Uterus (tissue), 4 donors: Measurements from ENCODE around the gene NRF1. TPM values are rescaled to one million over a fixed set of nuclear protein-coding genes. Genes with fewer than 3 reads are reported as not detected.

Experiments used
- DNase-seq, 2 donors: peaks; one replicate each; pipeline ENCODE4 v3.0.0-alpha.2; 2019 to 2020
- H3K27ac ChIP-seq, 2 donors: fragments of 200-600 bp; sonication (generic); 1 replicate in 1 of 2; 2 replicates in 1 of 2; pipeline ENCODE4 v1.5.1; 2016 to 2018
- H3K27me3 ChIP-seq, 2 donors: fragments of 200-600 bp; sonication (generic); one replicate each; pipeline ENCODE4 v1.5.1; 2018 to 2019; ENCODE audit warnings: control low read depth in 1 of 2
- H3K36me3 ChIP-seq, 2 donors: fragments of 200-600 bp; sonication (generic); one replicate each; pipeline ENCODE4 v1.5.1; 2019; ENCODE audit warnings: control low read depth in 1 of 2
- H3K4me1 ChIP-seq, 2 donors: fragments of 200-600 bp; sonication (generic); one replicate each; pipeline ENCODE4 v1.5.1; 2018 to 2019; ENCODE audit warnings: control low read depth in 1 of 2
- H3K4me3 ChIP-seq, 2 donors: fragments of 200-600 bp; sonication (generic); 1 replicate in 1 of 2; 2 replicates in 1 of 2; pipeline ENCODE4 v1.5.1; 2018 to 2019; ENCODE audit warnings: mild to moderate bottlenecking in 1 of 2
- H3K9me3 ChIP-seq, 2 donors: fragments of 200-600 bp; sonication (generic); one replicate each; pipeline ENCODE4 v1.5.1; 2019; ENCODE audit warnings: control low read depth in 1 of 2
- CTCF ChIP-seq, 4 experiments: fragments of 200-600 bp in 2 of 4; fragments of 450-650 bp in 2 of 4; sonication (generic) in 2 of 4; IDR thresholded peaks; one replicate each; pipeline ENCODE4 v1.5.1; 2016 to 2019; ENCODE audit warnings: antibody characterized with exemption in 4 of 4, mild to moderate bottlenecking in 2 of 4, moderate library complexity in 1 of 4
- POLR2A ChIP-seq, 2 donors: fragments of 450-650 bp; IDR thresholded peaks; one replicate each; pipeline ENCODE4 v1.6.1; 2016; ENCODE audit warnings: antibody characterized with exemption in 2 of 2, mild to moderate bottlenecking in 1 of 2, moderate library complexity in 1 of 2
- intact Hi-C: fragments of 100-400 bp; cut with DNase I; formaldehyde crosslinking; loops from one replicate; pipeline ENCODE4 v1.15.1; 2023; ENCODE audit warnings: low total_unique reads
- total RNA-seq, 4 donors: library from RNA; depleted of rRNA in 3 of 4; stranded (reverse); fragments of >200 nt in 3 of 4; gene quantifications; one replicate each; pipeline versions ENCODE4 v1.1.0 to v1.2.4, GENCODE V29; 2014 to 2023
- donor health status: DM: yes; HTN: yes; CAD: no.

Gene NRF1
- total RNA-seq, 4 donors from 2014 or later: 18.2 to 56.5 (median 40.4) TPM

GRCh38 chr7:129646369-129647021, 35.0 kb downstream of the NRF1 start:
- intact Hi-C loops: no loop called here
- H3K27ac ChIP-seq: no peak overlapping the region
- H3K27me3 ChIP-seq: no peaks in the 10 kb centered on the region
- H3K9me3 ChIP-seq: no peaks in the 10 kb centered on the region
- no peak for DNase-seq
- H3K4me3 ChIP-seq: no peak overlapping the region
- no peaks in the 10 kb centered on the region for H3K4me1 ChIP-seq
- no peak for TF ChIP-seq POLR2A (IDR thresholded peaks at IDR 0.05)
- TF ChIP-seq CTCF (IDR thresholded peaks at IDR 0.05): no peak
- no peaks in the 10 kb centered on the region for H3K36me3 ChIP-seq

GRCh38 chr7:129649128-129649690, 37.7 kb downstream of the NRF1 start:
- no peaks in the 10 kb centered on the region for H3K36me3 ChIP-seq
- intact Hi-C loops: no loop called here
- H3K4me1 ChIP-seq: no peaks in the 10 kb centered on the region
- no peak for DNase-seq
- H3K27me3 ChIP-seq: no peaks in the 10 kb centered on the region
- H3K9me3 ChIP-seq: no peaks in the 10 kb centered on the region
- H3K27ac ChIP-seq: no peak overlapping the region
- H3K4me3 ChIP-seq: no peak overlapping the region
- TF ChIP-seq POLR2A (IDR thresholded peaks at IDR 0.05): no peak
- no peak for TF ChIP-seq CTCF (IDR thresholded peaks at IDR 0.05)

GRCh38 chr7:129650056-129650758, 38.7 kb downstream of the NRF1 start:
- intact Hi-C loops: no loop called here
- no peak for DNase-seq
- H3K4me1 ChIP-seq: no peaks in the 10 kb centered on the region
- H3K4me3 ChIP-seq: no peak overlapping the region
- H3K9me3 ChIP-seq: no peaks in the 10 kb centered on the region
- H3K27ac ChIP-seq: no peak overlapping the region
- no peaks in the 10 kb centered on the region for H3K27me3 ChIP-seq
- H3K36me3 ChIP-seq: no peaks in the 10 kb centered on the region
- TF ChIP-seq POLR2A (IDR thresholded peaks at IDR 0.05): no peak
- TF ChIP-seq CTCF (IDR thresholded peaks at IDR 0.05): no peak

- Histone ChIP-seq H3K4me3 (no peak overlapping the region), H3K27me3 (no peaks in the 10 kb centered on the region), H3K27ac (no peak overlapping the region), H3K36me3 (no peaks in the 10 kb centered on the region), H3K9me3 (no peaks in the 10 kb centered on the region), H3K4me1 (no peaks in the 10 kb centered on the region)
- TF ChIP-seq POLR2A (IDR thresholded peaks at IDR 0.05) (no peak), CTCF (IDR thresholded peaks at IDR 0.05) (no peak)
- intact Hi-C loops: no loop called here
- DNase-seq: no peak
Measured at GRCh38 chr7:129652914-129653313, 41.4 kb downstream of the NRF1 start.

- intact Hi-C loops: no loop called here
- Histone ChIP-seq H3K9me3 (no peaks in the 10 kb centered on the region), H3K36me3 (no peaks in the 10 kb centered on the region), H3K4me3 (no peak overlapping the region), H3K27me3 (no peaks in the 10 kb centered on the region), H3K27ac (no peak overlapping the region), H3K4me1 (no peaks in the 10 kb centered on the region)
- TF ChIP-seq POLR2A (IDR thresholded peaks at IDR 0.05): no peak
- no peak for TF ChIP-seq CTCF (IDR thresholded peaks at IDR 0.05)
- DNase-seq: no peak
Measured at GRCh38 chr7:129655811-129656210, 44.3 kb downstream of the NRF1 start.
